HepG2 (cell line): ENCODE results near the gene NLGN3. TPM values are rescaled to one million over a fixed set of nuclear protein-coding genes. Genes with fewer than 3 reads are reported as not detected.

Experiments used
- ATAC-seq: fragments of 200-7000 bp; cut with Tn5 transposase; 3 replicates; pipeline ENCODE4 v1.9.1; 2020; ENCODE audit warnings: mild to moderate bottlenecking, moderate library complexity
- BruUV-seq: library from RNA; stranded (reverse); fragments of 400-500 nt; replicated peaks from 2 replicates; lab custom pipeline; 2021; lab: Mats Ljungman, UMichigan
- CTCF ChIA-PET: fragments of 300-600 bp; formaldehyde crosslinking; extraction: SDS; loops from one replicate; lab custom pipeline; 2021; ENCODE audit warnings: low total read pairs, inconsistent platforms, low intra/inter-chr PET ratio; lab: Yijun Ruan, JAX
- POLR2A ChIA-PET: fragments of 350-600 bp; sonication (Branson Sonifier 250); formaldehyde crosslinking; loops from one replicate; lab custom pipeline; 2020; ENCODE audit warnings: antibody characterized with exemption, inconsistent platforms; lab: Yijun Ruan, JAX
- DNase-seq: peaks from one replicate; pipeline ENCODE4 v3.0.0-alpha.2; 2015; ENCODE audit warnings: low spot score
- FAIRE-seq: peaks from 3 replicates; lab custom pipeline; 2011; peaks lifted over from hg19 to GRCh38; lab: Jason Lieb, UNC
- H2AFZ ChIP-seq: one replicate; pipeline ENCODE4 v1.6.1; 2011; ENCODE audit warnings: low read length, inconsistent platforms
- H3K27ac ChIP-seq: fragments of 300-600 bp; 3 replicates; pipeline ENCODE4 v1.8.0; 2011; ENCODE audit warnings: mixed run types, mild to moderate bottlenecking, mixed read lengths, low read length, inconsistent platforms; ENCODE audit not compliant: insufficient read depth; ENCODE audit errors: extremely low read length
- H3K27me3 ChIP-seq, 2 experiments: fragments of 200-600 bp in 1 of 2; 2 replicates in 1 of 2; 3 replicates in 1 of 2; pipeline versions ENCODE4 v1.6.0 to v1.8.0; 2011; ENCODE audit warnings: low read length in 2 of 2, mild to moderate bottlenecking in 2 of 2, moderate library complexity in 2 of 2, inconsistent platforms in 1 of 2; ENCODE audit not compliant: insufficient read depth in 2 of 2, control insufficient read depth in 1 of 2
- H3K36me3 ChIP-seq, 2 experiments: fragments of 200-600 bp in 1 of 2; replicated peaks in 1 of 2; 2 replicates in 1 of 2; 3 replicates in 1 of 2; pipeline versions ENCODE4 v1.5.1 to v1.8.0; 2011; ENCODE audit warnings: low read length in 2 of 2, inconsistent platforms in 1 of 2; ENCODE audit not compliant: insufficient read depth in 2 of 2, control insufficient read depth in 1 of 2
- H3K4me1 ChIP-seq: 2 replicates; pipeline ENCODE4 v1.5.1; 2012; ENCODE audit warnings: low read length, inconsistent platforms; ENCODE audit not compliant: insufficient read depth
- H3K4me2 ChIP-seq: 2 replicates; pipeline ENCODE4 v1.6.0; 2011; ENCODE audit warnings: low read depth, low read length, inconsistent platforms
- H3K4me3 ChIP-seq, 3 experiments: fragments of 200-600 bp in 1 of 3; sonication (generic), shearing (Covaris generic) in 1 of 3; replicated peaks in 1 of 3; 2 replicates each; pipeline ENCODE4 v1.5.1; 2011 to 2016; ENCODE audit warnings: low read length in 3 of 3, inconsistent platforms in 2 of 3, low read depth in 2 of 3, mild to moderate bottlenecking in 2 of 3, control low read depth in 1 of 3, mixed read lengths in 1 of 3; ENCODE audit not compliant: insufficient read depth in 1 of 3
- H3K79me2 ChIP-seq: one replicate; pipeline ENCODE4 v1.6.1; 2011; ENCODE audit warnings: low read length, inconsistent platforms; ENCODE audit not compliant: insufficient read depth
- H3K9ac ChIP-seq: 2 replicates; pipeline ENCODE4 v1.6.0; 2011; ENCODE audit warnings: mild to moderate bottlenecking, low read depth, low read length, inconsistent platforms; ENCODE audit not compliant: insufficient read depth
- H3K9me3 ChIP-seq: 2 replicates; pipeline ENCODE4 v1.5.1; 2012; ENCODE audit warnings: mild to moderate bottlenecking, low read length
- H4K20me1 ChIP-seq: 2 replicates; pipeline ENCODE4 v1.6.0; 2011; ENCODE audit warnings: inconsistent platforms, mild to moderate bottlenecking, low read length, moderate library complexity; ENCODE audit not compliant: insufficient read depth
- KLF6 ChIP-seq: IDR thresholded peaks from 2 replicates; pipeline ENCODE4 v1.8.0; 2016; ENCODE audit warnings: missing biosample characterization, missing genetic modification reagents
- NFIB ChIP-seq: sonication (generic); formaldehyde crosslinking; IDR thresholded peaks from 2 replicates; pipeline ENCODE4 v1.9.0; 2021; ENCODE audit warnings: missing genetic modification reagents, mild to moderate bottlenecking, borderline replicate concordance
- POGZ ChIP-seq: sonication (generic); formaldehyde crosslinking; IDR thresholded peaks from 2 replicates; pipeline ENCODE4 v1.4.0; 2020; ENCODE audit warnings: mild to moderate bottlenecking, missing genetic modification reagents
- SAP130 ChIP-seq: IDR thresholded peaks from 2 replicates; pipeline ENCODE4 v1.6.1; 2016; ENCODE audit warnings: low read depth
- ZBTB26 ChIP-seq: IDR thresholded peaks from 2 replicates; pipeline ENCODE4 v1.6.1; 2016; ENCODE audit warnings: missing compliant biosample characterization, missing genetic modification reagents, borderline replicate concordance
- ZFYVE20 ChIP-seq: sonication (generic); formaldehyde crosslinking; IDR thresholded peaks from 2 replicates; pipeline ENCODE4 v1.8.0; 2023; ENCODE audit warnings: low read depth, mild to moderate bottlenecking, moderate library complexity, missing genetic modification reagents, borderline replicate concordance
- ZKSCAN8 ChIP-seq: IDR thresholded peaks from 2 replicates; pipeline ENCODE4 v1.6.1; 2016; ENCODE audit warnings: borderline replicate concordance, missing genetic modification reagents, missing compliant biosample characterization
- ZNF136 ChIP-seq: sonication (generic); formaldehyde crosslinking; IDR thresholded peaks from 2 replicates; pipeline ENCODE4 v1.8.1; 2022; ENCODE audit warnings: low read depth, mild to moderate bottlenecking, moderate library complexity, missing genetic modification reagents
- ZNF260 ChIP-seq: sonication (generic); formaldehyde crosslinking; IDR thresholded peaks from 2 replicates; pipeline ENCODE4 v1.4.0; 2020; ENCODE audit warnings: missing genetic modification reagents, low read depth, mild to moderate bottlenecking, borderline replicate concordance
- ZSCAN30 ChIP-seq: sonication (generic); formaldehyde crosslinking; IDR thresholded peaks from 2 replicates; pipeline ENCODE4 v1.5.0; 2020; ENCODE audit warnings: mild to moderate bottlenecking, missing genetic modification reagents
- WGBS: methylation state at CpG from one replicate; pipeline ENCODE4 v1.1.6; 2017; ENCODE audit warnings: low lambda C conversion rate; 5-methylcytosine and 5-hydroxymethylcytosine counted together
- in situ Hi-C: cut with HindIII; loops from 2 replicates; pipeline ENCODE4 v1.10.0; 2017; ENCODE audit warnings: low pct_unique_long_range_greater_than_20kb; ENCODE audit not compliant: extremely low pct_ligation_motif_present
- intact Hi-C: fragments of 100-400 bp; cut with micrococcal nuclease; formaldehyde crosslinking; loops from one replicate; pipeline ENCODE4 v1.10.0; 2022; ENCODE audit not compliant: unreplicated experiment
- polyA plus RNA-seq, 8 experiments: library from polyadenylated mRNA; depleted of rRNA in 3 of 8; stranded (reverse) in 7 of 8; unstranded in 1 of 8; fragments of >200 nt; fragmentation: Illumina TruSeq in 4 of 8; extraction: Trizol in 4 of 8; gene quantifications; 2 replicates each; pipeline versions ENCODE4 v1.2.1 to v1.2.3, GENCODE V29; 2011 to 2016; ENCODE audit warnings: low read depth in 4 of 8, missing spikeins in 1 of 8, mixed read lengths in 1 of 8; ENCODE audit not compliant: insufficient read depth in 1 of 8
- total RNA-seq, 5 experiments: library from RNA; depleted of rRNA; stranded (reverse); fragments of >200 nt; fragmentation: Illumina TruSeq; extraction: Trizol; gene quantifications; 2 replicates each; pipeline ENCODE4 v1.2.3, GENCODE V29; 2016; ENCODE audit warnings: low read depth in 1 of 5
- TF ChIP-seq, protein P1 (sequence below): sonication (generic); formaldehyde crosslinking; IDR thresholded peaks from 2 replicates; pipeline ENCODE4 v1.4.0; 2020; ENCODE audit warnings: missing genetic modification reagents
- TF ChIP-seq, protein P2 (sequence below): sonication (generic); formaldehyde crosslinking; IDR thresholded peaks from 2 replicates; pipeline ENCODE4 v1.4.0; 2020; ENCODE audit warnings: missing genetic modification reagents

NLGN3 gene
- total and polyA plus RNA-seq, 2 of the 13 experiments (the other 11 are each of a cell fraction or from before 2014, with no cell fraction given), result 0.04 to 0.16 TPM

DNA sequence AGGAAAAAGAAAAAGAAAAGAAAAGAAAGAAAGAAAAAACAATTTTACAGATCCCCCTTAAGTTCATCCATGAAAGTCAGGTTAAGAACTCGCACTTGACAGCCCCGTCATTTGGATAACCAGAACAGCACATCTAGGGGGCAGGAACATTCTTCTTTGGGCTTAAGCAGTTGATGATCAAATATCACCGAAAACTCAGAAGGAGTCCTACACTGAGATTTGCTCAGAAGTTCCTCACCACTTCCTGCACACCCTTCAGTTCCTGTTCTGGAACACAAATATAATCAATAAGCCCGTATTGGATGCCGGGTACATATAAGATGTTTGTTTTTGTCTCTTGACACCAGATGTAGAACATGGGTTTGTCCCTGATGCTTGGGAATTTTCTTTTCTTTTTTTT lies 14.7 kb downstream of the NLGN3 start:
- no peak overlapping the region for H3K9ac ChIP-seq
- no peak overlapping the region for H3K27ac ChIP-seq
- no peak overlapping the region for H3K4me3 ChIP-seq
- WGBS, result 36% methylated on average over 5 of the region's 5 CpGs
- no peak for ATAC-seq
- TF ChIP-seq POGZ (CRISPR knock-in tag) (no peak), ZNF260 (CRISPR knock-in tag) (no peak), ZFYVE20 (no peak), KLF6 (no peak), ZNF136 (CRISPR knock-in tag) (no peak), ZSCAN30 (CRISPR knock-in tag) (no peak), ZBTB26 (CRISPR knock-in tag) (no peak), ZKSCAN8 (CRISPR knock-in tag) (no peak), NFIB (no peak), SAP130 (CRISPR knock-in tag) (no peak)
- TF ChIP-seq, protein P1, sequence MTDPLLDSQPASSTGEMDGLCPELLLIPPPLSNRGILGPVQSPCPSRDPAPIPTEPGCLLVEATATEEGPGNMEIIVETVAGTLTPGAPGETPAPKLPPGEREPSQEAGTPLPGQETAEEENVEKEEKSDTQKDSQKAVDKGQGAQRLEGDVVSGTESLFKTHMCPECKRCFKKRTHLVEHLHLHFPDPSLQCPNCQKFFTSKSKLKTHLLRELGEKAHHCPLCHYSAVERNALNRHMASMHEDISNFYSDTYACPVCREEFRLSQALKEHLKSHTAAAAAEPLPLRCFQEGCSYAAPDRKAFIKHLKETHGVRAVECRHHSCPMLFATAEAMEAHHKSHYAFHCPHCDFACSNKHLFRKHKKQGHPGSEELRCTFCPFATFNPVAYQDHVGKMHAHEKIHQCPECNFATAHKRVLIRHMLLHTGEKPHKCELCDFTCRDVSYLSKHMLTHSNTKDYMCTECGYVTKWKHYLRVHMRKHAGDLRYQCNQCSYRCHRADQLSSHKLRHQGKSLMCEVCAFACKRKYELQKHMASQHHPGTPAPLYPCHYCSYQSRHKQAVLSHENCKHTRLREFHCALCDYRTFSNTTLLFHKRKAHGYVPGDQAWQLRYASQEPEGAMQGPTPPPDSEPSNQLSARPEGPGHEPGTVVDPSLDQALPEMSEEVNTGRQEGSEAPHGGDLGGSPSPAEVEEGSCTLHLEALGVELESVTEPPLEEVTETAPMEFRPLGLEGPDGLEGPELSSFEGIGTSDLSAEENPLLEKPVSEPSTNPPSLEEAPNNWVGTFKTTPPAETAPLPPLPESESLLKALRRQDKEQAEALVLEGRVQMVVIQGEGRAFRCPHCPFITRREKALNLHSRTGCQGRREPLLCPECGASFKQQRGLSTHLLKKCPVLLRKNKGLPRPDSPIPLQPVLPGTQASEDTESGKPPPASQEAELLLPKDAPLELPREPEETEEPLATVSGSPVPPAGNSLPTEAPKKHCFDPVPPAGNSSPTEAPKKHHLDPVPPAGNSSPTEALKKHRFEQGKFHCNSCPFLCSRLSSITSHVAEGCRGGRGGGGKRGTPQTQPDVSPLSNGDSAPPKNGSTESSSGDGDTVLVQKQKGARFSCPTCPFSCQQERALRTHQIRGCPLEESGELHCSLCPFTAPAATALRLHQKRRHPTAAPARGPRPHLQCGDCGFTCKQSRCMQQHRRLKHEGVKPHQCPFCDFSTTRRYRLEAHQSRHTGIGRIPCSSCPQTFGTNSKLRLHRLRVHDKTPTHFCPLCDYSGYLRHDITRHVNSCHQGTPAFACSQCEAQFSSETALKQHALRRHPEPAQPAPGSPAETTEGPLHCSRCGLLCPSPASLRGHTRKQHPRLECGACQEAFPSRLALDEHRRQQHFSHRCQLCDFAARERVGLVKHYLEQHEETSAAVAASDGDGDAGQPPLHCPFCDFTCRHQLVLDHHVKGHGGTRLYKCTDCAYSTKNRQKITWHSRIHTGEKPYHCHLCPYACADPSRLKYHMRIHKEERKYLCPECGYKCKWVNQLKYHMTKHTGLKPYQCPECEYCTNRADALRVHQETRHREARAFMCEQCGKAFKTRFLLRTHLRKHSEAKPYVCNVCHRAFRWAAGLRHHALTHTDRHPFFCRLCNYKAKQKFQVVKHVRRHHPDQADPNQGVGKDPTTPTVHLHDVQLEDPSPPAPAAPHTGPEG (CRISPR knock-in tag), result no peak
- TF ChIP-seq, protein P2, sequence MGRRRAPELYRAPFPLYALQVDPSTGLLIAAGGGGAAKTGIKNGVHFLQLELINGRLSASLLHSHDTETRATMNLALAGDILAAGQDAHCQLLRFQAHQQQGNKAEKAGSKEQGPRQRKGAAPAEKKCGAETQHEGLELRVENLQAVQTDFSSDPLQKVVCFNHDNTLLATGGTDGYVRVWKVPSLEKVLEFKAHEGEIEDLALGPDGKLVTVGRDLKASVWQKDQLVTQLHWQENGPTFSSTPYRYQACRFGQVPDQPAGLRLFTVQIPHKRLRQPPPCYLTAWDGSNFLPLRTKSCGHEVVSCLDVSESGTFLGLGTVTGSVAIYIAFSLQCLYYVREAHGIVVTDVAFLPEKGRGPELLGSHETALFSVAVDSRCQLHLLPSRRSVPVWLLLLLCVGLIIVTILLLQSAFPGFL, result no peak
- TF ChIP-seq, all 625 proteins: peak for 0
- POLR2A ChIA-PET, result no interaction called here
- no peaks in the 10 kb centered on the region for H3K79me2 ChIP-seq
- H3K36me3 ChIP-seq, result no peaks in the 10 kb centered on the region
- H3K4me1 ChIP-seq, result 0 out of 2 replicates have a peak, but pooled peaks cover 6% of the 10 kb centered on the region
- no peak overlapping the region for H2AFZ ChIP-seq
- CTCF ChIA-PET, result no interaction called here
- in situ Hi-C loops (no loop called here), intact Hi-C loops (no loop called here)
- no peak overlapping the region for H3K4me2 ChIP-seq
- H3K27me3 ChIP-seq, result no peaks in the 10 kb centered on the region; a peak in 1 of 5 replicates
- no peaks in the 10 kb centered on the region for H3K9me3 ChIP-seq
- H4K20me1 ChIP-seq, result no peaks in the 10 kb centered on the region
- DNase-seq (no peak), FAIRE-seq (no peak)
- no TSS peak for BruUV-seq
